Peyer's patch (tissue), 4 donors: Measurements from ENCODE around the gene SYNRG. TPM values are rescaled to one million over a fixed set of nuclear protein-coding genes. Genes with fewer than 3 reads are reported as not detected.

ENCODE experiments used
- DNase-seq, 3 donors: peaks; one replicate each; pipeline ENCODE4 v3.0.0-alpha.2; 2017 to 2019
- H3K27ac ChIP-seq, 4 donors: fragments of 200-600 bp; sonication (generic); one replicate each; pipeline ENCODE4 v1.5.1; 2016 to 2019
- H3K27me3 ChIP-seq, 2 donors: fragments of 200-600 bp; sonication (generic); one replicate each; pipeline ENCODE4 v1.5.1; 2019
- H3K36me3 ChIP-seq, 3 donors: fragments of 200-600 bp; sonication (generic); one replicate each; pipeline ENCODE4 v1.5.1; 2016 to 2019
- H3K4me1 ChIP-seq, 4 donors: fragments of 200-600 bp; sonication (generic); one replicate each; pipeline ENCODE4 v1.5.1; 2016 to 2019
- H3K4me3 ChIP-seq, 4 donors: fragments of 200-600 bp; sonication (generic); 1 replicate in 3 of 4; 2 replicates in 1 of 4; pipeline ENCODE4 v1.5.1; 2016 to 2019; ENCODE audit warnings: mild to moderate bottlenecking in 1 of 4
- H3K9me3 ChIP-seq, 4 donors: fragments of 200-600 bp; sonication (generic); one replicate each; pipeline ENCODE4 v1.5.1; 2016 to 2019; ENCODE audit warnings: mild to moderate bottlenecking in 1 of 4
- POLR2A ChIP-seq, 2 donors: fragments of 450-650 bp; IDR thresholded peaks; one replicate each; pipeline ENCODE4 v1.5.1; 2017; ENCODE audit warnings: antibody characterized with exemption in 2 of 2, mild to moderate bottlenecking in 2 of 2, moderate library complexity in 2 of 2
- total RNA-seq, 4 donors: library from RNA; depleted of rRNA; stranded (reverse); fragments of >200 nt; gene quantifications; one replicate each; pipeline ENCODE4 v1.1.0, GENCODE V29; 2016
- TF ChIP-seq, protein P1 (sequence below), 6 experiments: fragments of 450-650 bp in 4 of 6; fragments of 200-600 bp in 2 of 6; sonication (generic) in 1 of 6; IDR thresholded peaks; one replicate each; pipeline ENCODE4 v1.5.1; 2017 to 2019; ENCODE audit warnings: antibody characterized with exemption in 6 of 6, mild to moderate bottlenecking in 3 of 6, moderate library complexity in 1 of 6

The SYNRG gene
- total RNA-seq, 4 donors from 2014 or later: 42.5 to 102 (median 49.5) TPM

DNA sequence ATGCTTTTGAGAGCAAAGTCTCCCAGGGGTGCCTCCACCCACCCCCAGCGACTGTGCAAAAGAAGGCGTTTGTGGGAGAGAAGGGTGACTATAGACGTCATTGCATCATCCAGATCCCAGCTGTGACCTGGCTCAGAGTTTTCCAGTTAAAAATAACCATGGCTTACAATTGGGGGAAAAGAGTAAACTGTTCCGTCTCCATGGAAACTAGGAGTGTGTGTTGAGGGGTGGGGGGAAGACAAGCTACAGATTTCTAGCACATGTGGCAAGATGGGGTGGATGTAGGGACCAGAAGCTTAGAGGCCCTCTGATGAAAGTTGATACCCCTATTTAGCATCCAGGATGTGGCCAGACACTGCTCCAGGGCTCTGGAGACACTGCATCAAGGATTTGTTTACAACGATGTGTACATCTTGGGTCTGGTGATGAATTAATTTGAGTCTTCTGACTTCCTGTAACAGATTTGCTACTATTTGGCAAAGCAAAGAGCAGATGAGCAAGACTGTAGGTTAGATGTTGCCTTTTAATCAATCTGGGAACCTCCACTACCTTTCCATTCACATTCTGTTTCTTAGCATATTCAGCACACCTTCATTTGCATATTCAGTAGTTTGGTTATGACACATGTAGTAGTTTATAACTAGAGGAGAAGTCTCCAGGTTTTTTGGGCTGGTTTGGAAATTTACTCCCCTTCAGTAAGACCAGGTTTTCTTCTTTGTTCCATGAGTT is 125.7 kb downstream of the SYNRG start:
- Histone ChIP-seq H3K4me1 (peaks cover 0 to 13% (median 0%) of the 10 kb centered on the region in 4 donors), H3K27me3 (no peaks in the 10 kb centered on the region), H3K36me3 (peaks cover 0 to 18% (median 0%) of the 10 kb centered on the region in 3 donors), H3K4me3 (no peak overlapping the region), H3K9me3 (no peaks in the 10 kb centered on the region), H3K27ac (peak overlapping the region in 2 of 4 donors; percentile 21 to 48)
- no peak for TF ChIP-seq POLR2A (IDR thresholded peaks at IDR 0.05)
- TF ChIP-seq, protein P1, sequence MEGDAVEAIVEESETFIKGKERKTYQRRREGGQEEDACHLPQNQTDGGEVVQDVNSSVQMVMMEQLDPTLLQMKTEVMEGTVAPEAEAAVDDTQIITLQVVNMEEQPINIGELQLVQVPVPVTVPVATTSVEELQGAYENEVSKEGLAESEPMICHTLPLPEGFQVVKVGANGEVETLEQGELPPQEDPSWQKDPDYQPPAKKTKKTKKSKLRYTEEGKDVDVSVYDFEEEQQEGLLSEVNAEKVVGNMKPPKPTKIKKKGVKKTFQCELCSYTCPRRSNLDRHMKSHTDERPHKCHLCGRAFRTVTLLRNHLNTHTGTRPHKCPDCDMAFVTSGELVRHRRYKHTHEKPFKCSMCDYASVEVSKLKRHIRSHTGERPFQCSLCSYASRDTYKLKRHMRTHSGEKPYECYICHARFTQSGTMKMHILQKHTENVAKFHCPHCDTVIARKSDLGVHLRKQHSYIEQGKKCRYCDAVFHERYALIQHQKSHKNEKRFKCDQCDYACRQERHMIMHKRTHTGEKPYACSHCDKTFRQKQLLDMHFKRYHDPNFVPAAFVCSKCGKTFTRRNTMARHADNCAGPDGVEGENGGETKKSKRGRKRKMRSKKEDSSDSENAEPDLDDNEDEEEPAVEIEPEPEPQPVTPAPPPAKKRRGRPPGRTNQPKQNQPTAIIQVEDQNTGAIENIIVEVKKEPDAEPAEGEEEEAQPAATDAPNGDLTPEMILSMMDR (IDR thresholded peaks at IDR 0.05): no peak
- DNase-seq: no peak

DNA sequence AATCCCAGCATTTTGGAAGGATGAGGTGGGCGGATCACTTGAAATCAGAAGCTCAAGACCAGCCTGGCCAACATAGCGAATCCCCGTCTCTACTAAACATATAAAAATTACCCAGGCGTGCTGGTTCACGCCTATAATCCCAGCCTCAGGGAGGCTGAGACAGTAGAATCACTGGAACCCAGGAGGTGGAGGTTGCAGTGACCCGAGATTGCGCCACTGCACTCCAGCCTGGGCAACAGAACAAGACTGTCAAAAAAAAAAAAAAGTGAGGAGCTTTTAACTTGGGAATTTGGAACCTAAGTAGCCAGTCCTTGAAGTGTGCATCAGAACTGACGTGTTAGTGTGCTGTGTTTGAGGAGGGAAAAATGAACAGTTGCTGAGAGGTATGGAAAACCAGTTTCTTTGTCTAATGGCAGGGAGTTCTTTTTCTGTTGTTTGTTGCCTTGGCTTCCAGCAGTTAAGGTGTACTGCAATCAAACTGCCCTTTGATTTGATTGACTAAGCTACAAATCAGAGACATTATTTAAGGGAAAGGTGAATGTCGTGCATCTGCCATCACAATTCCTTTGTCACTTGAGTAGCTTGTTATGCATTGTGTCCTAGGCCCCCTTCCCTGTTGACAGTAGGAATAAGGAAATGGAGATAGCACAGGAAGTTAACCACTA is 128.1 kb downstream of the SYNRG start:
- H3K36me3 ChIP-seq: peaks cover 0 to 40% (median 0%) of the 10 kb centered on the region in 3 donors
- DNase-seq: no peak
- H3K4me3 ChIP-seq: no peak overlapping the region
- no peaks in the 10 kb centered on the region for H3K27me3 ChIP-seq
- no peak overlapping the region for H3K27ac ChIP-seq
- TF ChIP-seq, protein P1 (IDR thresholded peaks at IDR 0.05): no peak
- TF ChIP-seq POLR2A (IDR thresholded peaks at IDR 0.05): no peak
- H3K9me3 ChIP-seq: no peaks in the 10 kb centered on the region
- H3K4me1 ChIP-seq: peaks cover 0 to 5% (median 0%) of the 10 kb centered on the region in 4 donors

DNA sequence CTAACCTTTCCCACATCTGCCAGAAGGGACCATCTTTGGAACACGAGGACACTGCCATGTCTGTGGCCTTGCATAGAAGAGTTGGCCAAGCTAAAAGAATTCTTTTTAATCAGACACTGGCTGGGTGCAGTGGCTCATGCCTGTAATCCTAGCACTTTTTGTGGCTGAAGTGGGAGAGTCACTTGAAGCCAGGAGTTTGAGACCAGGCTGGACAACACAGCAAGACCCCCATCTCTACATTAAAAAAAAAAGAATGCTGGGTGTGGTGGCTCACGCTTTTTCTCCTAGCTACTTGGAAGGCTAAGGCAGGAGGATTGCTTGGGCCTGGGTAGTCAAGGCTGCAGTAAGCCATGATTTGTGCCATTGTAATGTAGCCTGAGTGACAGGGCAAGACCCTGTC is 128.8 kb downstream of the SYNRG start:
- peaks cover 0 to 47% (median 0%) of the 10 kb centered on the region in 3 donors for H3K36me3 ChIP-seq
- H3K4me1 ChIP-seq: peaks cover 0 to 5% (median 0%) of the 10 kb centered on the region in 4 donors
- H3K4me3 ChIP-seq: no peak overlapping the region
- H3K27me3 ChIP-seq: no peaks in the 10 kb centered on the region
- DNase-seq: no peak
- no peaks in the 10 kb centered on the region for H3K9me3 ChIP-seq
- TF ChIP-seq POLR2A (IDR thresholded peaks at IDR 0.05): no peak
- TF ChIP-seq, protein P1 (IDR thresholded peaks at IDR 0.05): no peak
- no peak overlapping the region for H3K27ac ChIP-seq

DNA sequence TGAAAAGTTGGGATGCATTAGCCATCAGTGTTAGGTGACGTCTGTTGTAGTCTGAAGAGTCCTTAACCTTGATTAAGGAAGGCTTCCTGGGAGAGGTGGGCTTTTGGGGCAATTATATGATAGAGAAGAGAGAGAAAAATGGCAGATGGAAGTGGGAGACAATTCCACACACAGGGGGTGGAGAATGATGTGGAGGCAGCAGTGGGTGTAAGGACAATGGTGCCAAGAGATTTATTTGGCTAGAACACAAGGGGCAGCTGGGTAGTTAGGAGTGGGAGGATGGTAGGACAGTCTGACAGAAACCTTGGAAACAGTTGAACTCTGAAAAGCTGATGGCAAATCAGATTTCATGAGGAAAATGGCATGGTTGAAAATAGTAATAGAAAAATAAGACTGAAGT is 130.2 kb downstream of the SYNRG start:
- Histone ChIP-seq H3K27me3 (no peaks in the 10 kb centered on the region), H3K4me1 (peaks cover 0 to 5% (median 0%) of the 10 kb centered on the region in 4 donors), H3K9me3 (no peaks in the 10 kb centered on the region), H3K36me3 (peaks cover 0 to 61% (median 0%) of the 10 kb centered on the region in 3 donors), H3K27ac (no peak overlapping the region), H3K4me3 (no peak overlapping the region)
- no peak for TF ChIP-seq POLR2A (IDR thresholded peaks at IDR 0.05)
- TF ChIP-seq, protein P1 (IDR thresholded peaks at IDR 0.05): no peak
- no peak for DNase-seq

DNA sequence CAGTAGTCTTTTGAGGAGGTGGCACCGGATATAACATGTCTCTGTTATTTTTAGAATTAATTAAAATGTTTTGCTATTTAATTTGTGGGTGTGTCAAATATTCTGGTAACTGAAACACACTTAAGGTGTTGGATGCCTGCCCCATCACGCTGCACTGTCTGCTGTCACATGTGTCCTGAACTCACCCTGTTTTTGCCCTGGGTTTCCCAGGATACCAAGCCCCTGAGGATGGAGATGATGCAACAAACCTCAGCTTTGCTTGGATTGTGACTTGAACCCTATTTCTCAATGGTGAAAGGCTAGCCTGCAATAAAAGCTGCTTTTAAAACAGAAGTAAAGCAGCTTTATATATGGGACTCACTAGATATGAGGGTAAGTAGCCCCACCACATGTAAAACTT is 131.0 kb downstream of the SYNRG start:
- no peak for TF ChIP-seq POLR2A (IDR thresholded peaks at IDR 0.05)
- TF ChIP-seq, protein P1 (IDR thresholded peaks at IDR 0.05): no peak
- Histone ChIP-seq H3K27ac (no peak overlapping the region), H3K36me3 (peaks cover 0 to 68% (median 0%) of the 10 kb centered on the region in 3 donors)

More for the DNA sequence above, 131.0 kb downstream of the SYNRG start:
- H3K4me1 ChIP-seq: no peaks in the 10 kb centered on the region
- no peaks in the 10 kb centered on the region for H3K9me3 ChIP-seq
- H3K27me3 ChIP-seq: no peaks in the 10 kb centered on the region
- H3K4me3 ChIP-seq: no peak overlapping the region
- DNase-seq: no peak
